GM10266 (cell line): Measurements from ENCODE around the gene SLC34A2.

Source experiments
- DNase-seq: peaks from one replicate; pipeline ENCODE4 v3.0.0; 2012; ENCODE audit errors: extremely low spot score
- CTCF ChIP-seq: IDR thresholded peaks from 2 replicates; pipeline ENCODE4 v1.5.1; 2012; ENCODE audit warnings: mild to moderate bottlenecking, low read depth; ENCODE audit not compliant: control insufficient read depth, insufficient read depth; ENCODE audit errors: missing control alignments

Gene SLC34A2

GRCh38 chr4:25662306-25662705, 6.7 kb downstream of the SLC34A2 start:
- TF ChIP-seq CTCF = no peak
- DNase-seq = no peak

- no peak for DNase-seq
- TF ChIP-seq CTCF = no peak
These were observed 8.1 kb downstream of the SLC34A2 start for GRCh38 chr4:25663781-25664180.

DNA sequence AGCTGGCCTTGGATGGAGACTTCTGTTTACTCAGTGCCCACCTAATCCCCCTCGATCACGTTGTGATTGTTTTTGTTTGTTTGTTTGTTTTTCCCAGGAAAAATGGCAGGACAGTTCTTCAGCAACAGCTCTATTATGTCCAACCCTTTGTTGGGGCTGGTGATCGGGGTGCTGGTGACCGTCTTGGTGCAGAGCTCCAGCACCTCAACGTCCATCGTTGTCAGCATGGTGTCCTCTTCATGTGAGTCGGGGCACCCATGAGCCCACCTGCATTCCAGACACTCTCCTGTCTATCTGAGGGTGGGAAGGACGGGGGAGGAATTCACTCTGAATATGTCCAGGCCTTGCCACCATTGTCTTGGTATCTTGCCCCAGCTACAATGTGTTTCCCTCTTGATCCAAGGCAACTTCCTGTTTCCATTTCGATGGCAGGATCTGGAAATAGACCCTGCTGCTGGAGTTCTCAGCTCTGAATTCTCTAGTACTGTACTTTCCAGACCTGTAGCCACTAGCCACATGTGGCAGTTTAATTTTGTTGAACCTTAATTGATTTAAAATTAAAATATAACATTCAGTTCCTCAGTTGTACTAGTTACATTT, 10.5 kb downstream of the SLC34A2 start:
- no peak for DNase-seq
- TF ChIP-seq CTCF = no peak

DNA sequence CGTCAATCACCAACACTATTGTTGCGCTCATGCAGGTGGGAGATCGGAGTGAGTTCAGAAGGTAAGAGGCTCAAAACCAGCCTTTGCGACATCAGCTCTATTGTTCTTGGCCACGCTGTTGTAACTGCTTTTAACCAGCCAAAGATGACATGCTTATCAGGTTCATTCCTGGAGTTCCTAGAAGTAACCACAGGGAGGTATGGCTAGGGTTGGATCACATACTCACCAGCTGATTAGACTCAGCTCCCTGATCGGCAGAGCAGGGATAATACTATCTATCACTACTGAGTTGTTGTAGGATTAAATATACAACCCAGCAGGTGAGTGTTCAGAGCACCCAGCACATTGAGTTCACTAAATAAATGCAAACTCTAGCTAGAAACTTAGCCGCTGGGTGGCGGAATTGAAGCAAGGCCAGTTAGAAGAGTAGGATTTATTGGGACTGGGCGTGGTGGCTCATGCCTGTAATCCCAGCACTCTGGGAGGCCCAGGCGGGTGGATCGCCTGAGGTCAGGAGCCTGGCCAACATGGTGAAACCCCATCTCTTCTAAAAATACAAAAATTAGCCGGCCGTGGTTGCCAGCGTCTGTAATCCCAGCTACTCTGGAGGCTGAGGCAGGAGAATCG, 12.4 kb downstream of the SLC34A2 start:
- no peak for TF ChIP-seq CTCF
- no peak for DNase-seq

GRCh38 chr4:25670991-25671390, 15.3 kb downstream of the SLC34A2 start:
- TF ChIP-seq CTCF = no peak
- no peak for DNase-seq

- no peak for TF ChIP-seq CTCF
These were observed 17.1 kb downstream of the SLC34A2 start for GRCh38 chr4:25672756-25673155.

DNA sequence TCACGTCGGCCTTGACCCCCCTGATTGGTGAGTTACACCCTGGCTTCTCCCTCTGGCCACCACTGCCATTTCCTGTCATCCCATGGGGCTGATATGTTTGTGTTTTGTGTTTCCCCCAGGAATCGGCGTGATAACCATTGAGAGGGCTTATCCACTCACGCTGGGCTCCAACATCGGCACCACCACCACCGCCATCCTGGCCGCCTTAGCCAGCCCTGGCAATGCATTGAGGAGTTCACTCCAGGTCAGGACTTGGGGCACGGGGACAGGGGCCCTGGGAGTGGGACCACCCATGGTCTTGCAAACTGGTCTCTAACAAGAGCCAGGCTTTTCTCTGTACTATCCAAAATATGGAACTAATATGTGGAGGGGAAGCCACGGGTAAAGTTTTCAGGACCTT, 18.7 kb downstream of the SLC34A2 start:
- TF ChIP-seq CTCF = no peak
- DNase-seq = no peak

More at GRCh38 chr4:25672756-25673155, 17.1 kb downstream of the SLC34A2 start:
- no peak for DNase-seq
